ENCODE data around the gene PIM3. TPM values are rescaled to one million over a fixed set of nuclear protein-coding genes. Genes with fewer than 3 reads are reported as not detected.
"Not testable (repeated sequence)": the region's sequence is repeated elsewhere in the genome, so short reads cannot be mapped to it uniquely, and the experiment has no call there.

PIM3 gene
- polyA plus RNA-seq, 1 donor from 2014 or later: 47.1 TPM

- Mint-ChIP-seq H3K4me3 (no peak overlapping the region), H3K27ac (peak overlapping the region in 1 of 3 donors; percentile 53)
Measured at GRCh38 chr22:49944399-49944891, 16.1 kb upstream of the PIM3 start.

GRCh38 chr22:49945042-49945794, 15.4 kb upstream of the PIM3 start:
- Mint-ChIP-seq H3K27ac (peak overlapping the region; percentile 88 to 96 (median 93)), H3K4me3 (peak overlapping the region in 2 of 4 donors; percentile 17 to 84)
- H3K9me3 Mint-ChIP-seq, H3K4me1 Mint-ChIP-seq, H3K27me3 Mint-ChIP-seq, H3K36me3 Mint-ChIP-seq: not testable (repeated sequence)

More at GRCh38 chr22:49944399-49944891, 16.1 kb upstream of the PIM3 start:
- Mint-ChIP-seq H3K36me3 (no peaks in the 10 kb centered on the region), H3K27me3 (no peaks in the 10 kb centered on the region), H3K4me1 (peaks cover 4 to 5% (median 4%) of the 10 kb centered on the region in 3 donors), H3K9me3 (no peaks in the 10 kb centered on the region)

- H3K27ac Mint-ChIP-seq: peak overlapping the region in 2 of 3 donors; percentile 5 to 96
- peaks cover 4 to 5% (median 4%) of the 10 kb centered on the region in 3 donors for H3K4me1 Mint-ChIP-seq
- peak overlapping the region in 2 of 4 donors; percentile 17 to 28 for H3K4me3 Mint-ChIP-seq
- H3K27me3 Mint-ChIP-seq: no peaks in the 10 kb centered on the region
- H3K9me3 Mint-ChIP-seq: no peaks in the 10 kb centered on the region
- no peaks in the 10 kb centered on the region for H3K36me3 Mint-ChIP-seq
Measured at GRCh38 chr22:49946612-49947295, 13.8 kb upstream of the PIM3 start.

- H3K36me3 Mint-ChIP-seq: no peaks in the 10 kb centered on the region
- no peaks in the 10 kb centered on the region for H3K9me3 Mint-ChIP-seq
- no peak overlapping the region for H3K27ac Mint-ChIP-seq
- H3K27me3 Mint-ChIP-seq: no peaks in the 10 kb centered on the region
- no peak overlapping the region for H3K4me3 Mint-ChIP-seq
- H3K4me1 Mint-ChIP-seq: peaks cover 4 to 5% (median 4%) of the 10 kb centered on the region in 3 donors
Measured at GRCh38 chr22:49947296-49947622, 13.3 kb upstream of the PIM3 start.

GRCh38 chr22:49948116-49948957, 12.2 kb upstream of the PIM3 start:
- no peaks in the 10 kb centered on the region for H3K9me3 Mint-ChIP-seq
- peaks cover 4 to 5% (median 4%) of the 10 kb centered on the region in 3 donors for H3K4me1 Mint-ChIP-seq
- H3K36me3 Mint-ChIP-seq: no peaks in the 10 kb centered on the region
- no peak overlapping the region for H3K4me3 Mint-ChIP-seq
- H3K27ac Mint-ChIP-seq: no peak overlapping the region
- no peaks in the 10 kb centered on the region for H3K27me3 Mint-ChIP-seq

- H3K27ac Mint-ChIP-seq: no peak overlapping the region
Measured at GRCh38 chr22:49948958-49949913, 11.3 kb upstream of the PIM3 start.

GRCh38 chr22:49949914-49950292, 10.7 kb upstream of the PIM3 start:
- H3K4me3 Mint-ChIP-seq: no peak overlapping the region
- no peaks in the 10 kb centered on the region for H3K36me3 Mint-ChIP-seq
- H3K27me3 Mint-ChIP-seq: no peaks in the 10 kb centered on the region
- H3K4me1 Mint-ChIP-seq: peaks cover 4 to 5% (median 4%) of the 10 kb centered on the region in 3 donors
- H3K9me3 Mint-ChIP-seq: no peaks in the 10 kb centered on the region
- no peak overlapping the region for H3K27ac Mint-ChIP-seq

More at GRCh38 chr22:49948958-49949913, 11.3 kb upstream of the PIM3 start:
- Mint-ChIP-seq H3K4me1 (peaks cover 4 to 5% (median 4%) of the 10 kb centered on the region in 3 donors), H3K36me3 (no peaks in the 10 kb centered on the region), H3K9me3 (no peaks in the 10 kb centered on the region), H3K27me3 (no peaks in the 10 kb centered on the region), H3K4me3 (no peak overlapping the region)

GRCh38 chr22:49950396-49950994, 10.1 kb upstream of the PIM3 start:
- Mint-ChIP-seq H3K27me3 (no peaks in the 10 kb centered on the region), H3K27ac (peak overlapping the region in 2 of 3 donors; percentile 77 to 88), H3K4me3 (no peak overlapping the region), H3K4me1 (peaks cover 3 to 4% (median 4%) of the 10 kb centered on the region in 3 donors), H3K36me3 (no peaks in the 10 kb centered on the region), H3K9me3 (no peaks in the 10 kb centered on the region)

GRCh38 chr22:49951000-49951677, 9.4 kb upstream of the PIM3 start:
- no peaks in the 10 kb centered on the region for H3K27me3 Mint-ChIP-seq
- no peaks in the 10 kb centered on the region for H3K9me3 Mint-ChIP-seq
- H3K27ac Mint-ChIP-seq: peak overlapping the region in 2 of 3 donors; percentile 77 to 88
- H3K36me3 Mint-ChIP-seq: no peaks in the 10 kb centered on the region
- no peaks in the 10 kb centered on the region for H3K4me1 Mint-ChIP-seq
- peak overlapping the region in 1 of 4 donors; percentile 17 for H3K4me3 Mint-ChIP-seq

GRCh38 chr22:49951678-49951985, 8.9 kb upstream of the PIM3 start:
- peak overlapping the region in 1 of 3 donors; percentile 88 for H3K27ac Mint-ChIP-seq
- H3K27me3 Mint-ChIP-seq: no peaks in the 10 kb centered on the region
- no peaks in the 10 kb centered on the region for H3K4me1 Mint-ChIP-seq
- no peaks in the 10 kb centered on the region for H3K9me3 Mint-ChIP-seq
- no peaks in the 10 kb centered on the region for H3K36me3 Mint-ChIP-seq
- no peak overlapping the region for H3K4me3 Mint-ChIP-seq

- no peaks in the 10 kb centered on the region for H3K36me3 Mint-ChIP-seq
Measured at GRCh38 chr22:49951986-49952896, 8.3 kb upstream of the PIM3 start.

GRCh38 chr22:49953027-49953679, 7.4 kb upstream of the PIM3 start:
- no peaks in the 10 kb centered on the region for H3K4me1 Mint-ChIP-seq
- no peaks in the 10 kb centered on the region for H3K27me3 Mint-ChIP-seq
- H3K4me3 Mint-ChIP-seq: peak overlapping the region in 1 of 4 donors; percentile 33
- H3K9me3 Mint-ChIP-seq: no peaks in the 10 kb centered on the region
- H3K27ac Mint-ChIP-seq: peak overlapping the region in 1 of 3 donors; percentile 45
- no peaks in the 10 kb centered on the region for H3K36me3 Mint-ChIP-seq

More at GRCh38 chr22:49951986-49952896, 8.3 kb upstream of the PIM3 start:
- Mint-ChIP-seq H3K27me3 (no peaks in the 10 kb centered on the region), H3K27ac (peak overlapping the region in 1 of 3 donors; percentile 43), H3K9me3 (no peaks in the 10 kb centered on the region), H3K4me1 (no peaks in the 10 kb centered on the region), H3K4me3 (no peak overlapping the region)

Measured in IgD-negative memory B cell (primary cell).